Right lobe of liver (tissue), 4 donors: Measurements from ENCODE around the gene GCKR.

Source experiments
- CTCF ChIP-seq, 4 donors: fragments of 200-600 bp in 3 of 4; fragments of 450-650 bp in 1 of 4; IDR thresholded peaks; one replicate each; pipeline versions ENCODE4 v1.5.1 to v1.8.0; 2016 to 2022; ENCODE audit warnings: antibody characterized with exemption in 4 of 4, mild to moderate bottlenecking in 2 of 4
- POLR2A ChIP-seq: fragments of 450-650 bp; IDR thresholded peaks from one replicate; pipeline ENCODE4 v1.6.1; 2017; ENCODE audit warnings: antibody characterized with exemption, mild to moderate bottlenecking
- donor health status: DM: no; HTN: no; CAD: no.
- donor health status: DM: no; HTN: no; CAD: no.
- donor health status: DM: no; HTN: yes; CAD: no.

- no peak for TF ChIP-seq CTCF (IDR thresholded peaks at IDR 0.05)
- no peak for TF ChIP-seq POLR2A
Measured at GRCh38 chr2:27492557-27492956, 4.1 kb upstream of the GCKR start.
